ENCODE results near the gene CRACR2A. TPM values are rescaled to one million over a fixed set of nuclear protein-coding genes. Genes with fewer than 3 reads are reported as not detected.

The CRACR2A gene
- polyA plus RNA-seq, 1 donor from 2014 or later, result 2.1 TPM

DNA sequence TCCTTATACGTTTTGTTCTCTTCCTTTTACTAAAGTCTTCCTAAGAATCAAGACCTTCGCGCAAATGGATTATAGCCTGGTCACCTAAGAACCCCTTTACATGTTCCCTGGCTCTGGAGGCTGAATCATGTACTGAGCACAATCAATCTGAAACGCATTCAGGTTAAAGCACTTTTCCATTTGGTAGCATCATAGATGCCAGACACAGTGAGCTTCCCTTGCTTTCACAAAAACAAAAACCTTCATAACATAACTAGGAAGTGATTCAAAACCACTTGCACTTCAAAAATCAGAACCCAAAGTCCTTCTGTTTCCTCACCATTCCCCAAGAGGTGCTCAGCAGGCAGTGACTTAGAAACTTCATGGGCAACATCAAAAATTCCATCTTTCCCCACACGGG is 105.4 kb downstream of the CRACR2A start:
- Histone ChIP-seq H3F3A (ENCODE audit: insufficient read depth, low read length, poor library complexity, severe bottlenecking) (no peaks in the 10 kb centered on the region), H3K4me3 (ENCODE audit: low read length) (no peak overlapping the region), H2AFZ (ENCODE audit: low read depth, low read length) (no peak overlapping the region), H3K79me2 (replicated peaks; ENCODE audit: insufficient read depth, low read length) (no peaks in the 10 kb centered on the region), H3K27ac (ENCODE audit: low read length) (no peak overlapping the region), H3K9me3 (ENCODE audit: low read length) (no peaks in the 10 kb centered on the region), H3K9ac (ENCODE audit: low read length) (no peak overlapping the region), H3K4me2 (ENCODE audit: low read length) (no peak overlapping the region), H3K9me2 (ENCODE audit: insufficient read depth, low read length) (no peaks in the 10 kb centered on the region), H4K20me1 (ENCODE audit: insufficient read depth) (no peaks in the 10 kb centered on the region), H3K27me3 (ENCODE audit: insufficient read depth, low read depth, low read length) (no peaks in the 10 kb centered on the region), H3K36me3 (ENCODE audit: insufficient read depth, low read length) (no peaks in the 10 kb centered on the region)
- TF ChIP-seq EP300 (conservative IDR thresholded peaks at IDR 0.05; ENCODE audit: poor library complexity, severe bottlenecking) (no peak), RAD21 (conservative IDR thresholded peaks at IDR 0.05) (no peak), EZH2 (IDR thresholded peaks at IDR 0.05; ENCODE audit: borderline replicate concordance, insufficient read depth, low read length, poor library complexity, severe bottlenecking) (no peak), TAF1 (IDR thresholded peaks at IDR 0.05; ENCODE audit: low read depth) (no peak)

DNA sequence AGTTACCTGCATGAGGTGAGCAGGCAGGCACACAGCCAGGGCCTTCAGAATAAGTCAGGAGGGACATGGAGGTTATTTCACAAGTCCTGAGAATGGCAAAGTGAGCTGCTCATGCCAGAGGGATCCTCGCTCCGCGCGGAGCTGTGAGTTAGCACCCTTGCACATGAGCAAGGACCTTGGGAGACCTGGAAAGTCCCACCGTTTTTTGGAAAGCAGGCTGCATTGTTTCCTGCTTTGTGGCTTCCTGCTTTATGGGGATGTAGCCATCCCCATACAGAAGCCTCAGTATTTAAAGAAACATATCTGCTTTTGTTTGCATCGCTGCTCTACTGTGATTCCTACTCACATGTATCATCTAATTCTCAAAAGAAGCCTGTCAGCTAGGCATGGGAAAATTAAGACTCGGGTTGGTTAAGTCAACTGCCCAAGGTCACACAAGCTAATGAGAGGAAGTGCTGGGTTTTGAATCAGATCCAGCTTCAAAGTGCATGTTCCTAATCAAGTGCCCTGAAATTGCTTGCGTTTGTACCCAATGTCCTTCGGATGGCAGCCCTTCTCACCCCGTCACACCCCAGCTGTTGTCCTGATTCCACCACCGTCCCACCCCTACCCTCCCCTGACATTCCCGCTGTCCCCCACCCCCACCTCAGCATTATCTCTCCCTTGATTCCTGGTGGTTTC is 106.2 kb downstream of the CRACR2A start:
- Histone ChIP-seq H2AFZ (ENCODE audit: low read depth, low read length) (no peak overlapping the region), H3K27ac (ENCODE audit: low read length) (no peak overlapping the region), H3K4me3 (ENCODE audit: low read length) (no peak overlapping the region), H3F3A (ENCODE audit: insufficient read depth, low read length, poor library complexity, severe bottlenecking) (no peaks in the 10 kb centered on the region), H4K20me1 (ENCODE audit: insufficient read depth) (no peaks in the 10 kb centered on the region), H3K79me2 (replicated peaks; ENCODE audit: insufficient read depth, low read length) (no peaks in the 10 kb centered on the region), H3K9ac (ENCODE audit: low read length) (no peak overlapping the region), H3K27me3 (ENCODE audit: insufficient read depth, low read depth, low read length) (no peaks in the 10 kb centered on the region), H3K36me3 (ENCODE audit: insufficient read depth, low read length) (no peaks in the 10 kb centered on the region), H3K4me2 (ENCODE audit: low read length) (no peak overlapping the region), H3K9me2 (ENCODE audit: insufficient read depth, low read length) (no peaks in the 10 kb centered on the region), H3K9me3 (ENCODE audit: low read length) (no peaks in the 10 kb centered on the region)
- no peak for TF ChIP-seq POLR2AphosphoS5 (IDR thresholded peaks at IDR 0.05)
- no peak for TF ChIP-seq RAD21 (conservative IDR thresholded peaks at IDR 0.05)
- TF ChIP-seq, protein P1, sequence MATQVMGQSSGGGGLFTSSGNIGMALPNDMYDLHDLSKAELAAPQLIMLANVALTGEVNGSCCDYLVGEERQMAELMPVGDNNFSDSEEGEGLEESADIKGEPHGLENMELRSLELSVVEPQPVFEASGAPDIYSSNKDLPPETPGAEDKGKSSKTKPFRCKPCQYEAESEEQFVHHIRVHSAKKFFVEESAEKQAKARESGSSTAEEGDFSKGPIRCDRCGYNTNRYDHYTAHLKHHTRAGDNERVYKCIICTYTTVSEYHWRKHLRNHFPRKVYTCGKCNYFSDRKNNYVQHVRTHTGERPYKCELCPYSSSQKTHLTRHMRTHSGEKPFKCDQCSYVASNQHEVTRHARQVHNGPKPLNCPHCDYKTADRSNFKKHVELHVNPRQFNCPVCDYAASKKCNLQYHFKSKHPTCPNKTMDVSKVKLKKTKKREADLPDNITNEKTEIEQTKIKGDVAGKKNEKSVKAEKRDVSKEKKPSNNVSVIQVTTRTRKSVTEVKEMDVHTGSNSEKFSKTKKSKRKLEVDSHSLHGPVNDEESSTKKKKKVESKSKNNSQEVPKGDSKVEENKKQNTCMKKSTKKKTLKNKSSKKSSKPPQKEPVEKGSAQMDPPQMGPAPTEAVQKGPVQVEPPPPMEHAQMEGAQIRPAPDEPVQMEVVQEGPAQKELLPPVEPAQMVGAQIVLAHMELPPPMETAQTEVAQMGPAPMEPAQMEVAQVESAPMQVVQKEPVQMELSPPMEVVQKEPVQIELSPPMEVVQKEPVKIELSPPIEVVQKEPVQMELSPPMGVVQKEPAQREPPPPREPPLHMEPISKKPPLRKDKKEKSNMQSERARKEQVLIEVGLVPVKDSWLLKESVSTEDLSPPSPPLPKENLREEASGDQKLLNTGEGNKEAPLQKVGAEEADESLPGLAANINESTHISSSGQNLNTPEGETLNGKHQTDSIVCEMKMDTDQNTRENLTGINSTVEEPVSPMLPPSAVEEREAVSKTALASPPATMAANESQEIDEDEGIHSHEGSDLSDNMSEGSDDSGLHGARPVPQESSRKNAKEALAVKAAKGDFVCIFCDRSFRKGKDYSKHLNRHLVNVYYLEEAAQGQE (IDR thresholded peaks at IDR 0.05; ENCODE audit: borderline replicate concordance), result no peak
- no peak for TF ChIP-seq TAF1 (IDR thresholded peaks at IDR 0.05; ENCODE audit: low read depth)
- TF ChIP-seq, protein P2, sequence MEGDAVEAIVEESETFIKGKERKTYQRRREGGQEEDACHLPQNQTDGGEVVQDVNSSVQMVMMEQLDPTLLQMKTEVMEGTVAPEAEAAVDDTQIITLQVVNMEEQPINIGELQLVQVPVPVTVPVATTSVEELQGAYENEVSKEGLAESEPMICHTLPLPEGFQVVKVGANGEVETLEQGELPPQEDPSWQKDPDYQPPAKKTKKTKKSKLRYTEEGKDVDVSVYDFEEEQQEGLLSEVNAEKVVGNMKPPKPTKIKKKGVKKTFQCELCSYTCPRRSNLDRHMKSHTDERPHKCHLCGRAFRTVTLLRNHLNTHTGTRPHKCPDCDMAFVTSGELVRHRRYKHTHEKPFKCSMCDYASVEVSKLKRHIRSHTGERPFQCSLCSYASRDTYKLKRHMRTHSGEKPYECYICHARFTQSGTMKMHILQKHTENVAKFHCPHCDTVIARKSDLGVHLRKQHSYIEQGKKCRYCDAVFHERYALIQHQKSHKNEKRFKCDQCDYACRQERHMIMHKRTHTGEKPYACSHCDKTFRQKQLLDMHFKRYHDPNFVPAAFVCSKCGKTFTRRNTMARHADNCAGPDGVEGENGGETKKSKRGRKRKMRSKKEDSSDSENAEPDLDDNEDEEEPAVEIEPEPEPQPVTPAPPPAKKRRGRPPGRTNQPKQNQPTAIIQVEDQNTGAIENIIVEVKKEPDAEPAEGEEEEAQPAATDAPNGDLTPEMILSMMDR (IDR thresholded peaks at IDR 0.05; ENCODE audit: poor library complexity, severe bottlenecking), result no peak
- TF ChIP-seq MXI1 (conservative IDR thresholded peaks at IDR 0.05; ENCODE audit: poor library complexity, severe bottlenecking), result no peak
- TF ChIP-seq EZH2 (IDR thresholded peaks at IDR 0.05; ENCODE audit: borderline replicate concordance, insufficient read depth, low read length, poor library complexity, severe bottlenecking), result no peak
- TF ChIP-seq SMC3 (conservative IDR thresholded peaks at IDR 0.05; ENCODE audit: poor library complexity), result no peak
- TF ChIP-seq EP300 (conservative IDR thresholded peaks at IDR 0.05; ENCODE audit: poor library complexity, severe bottlenecking), result no peak

All from neural cell (in vitro differentiated cells).